Left ventricle myocardium inferior (tissue), 1 donor: ENCODE measurements around the gene PXYLP1. TPM values are rescaled to one million over a fixed set of nuclear protein-coding genes. Genes with fewer than 3 reads are reported as not detected.

ENCODE experiments used
- DNase-seq: peaks from one replicate; pipeline ENCODE4 v3.0.0-alpha.2; 2020
- H3K27ac ChIP-seq: fragments of 200-600 bp; replicated peaks from 2 replicates; pipeline ENCODE4 v1.8.0; 2021
- H3K27me3 ChIP-seq: fragments of 200-600 bp; 2 replicates; pipeline ENCODE4 v1.8.0; 2021; ENCODE audit warnings: low read depth
- H3K36me3 ChIP-seq: fragments of 200-600 bp; 2 replicates; pipeline ENCODE4 v1.8.0; 2021
- H3K4me1 ChIP-seq: fragments of 200-600 bp; 2 replicates; pipeline ENCODE4 v1.8.0; 2021
- H3K4me3 ChIP-seq: fragments of 200-600 bp; 2 replicates; pipeline ENCODE4 v1.8.0; 2021; ENCODE audit warnings: mild to moderate bottlenecking, moderate library complexity
- H3K9me3 ChIP-seq: fragments of 200-600 bp; replicated peaks from 2 replicates; pipeline ENCODE4 v1.8.0; 2021
- CTCF ChIP-seq: fragments of 200-600 bp; IDR thresholded peaks from 2 replicates; pipeline ENCODE4 v1.8.0; 2021; ENCODE audit warnings: antibody characterized with exemption, mild to moderate bottlenecking, borderline replicate concordance
- intact Hi-C: fragments of 100-400 bp; cut with micrococcal nuclease; formaldehyde crosslinking; loops from one replicate; pipeline ENCODE4 v1.11.0; 2022
- total RNA-seq: library from RNA; stranded (reverse); fragmentation: NEBNext Ultra II Directional; extraction: Animal tissue kit (Norgen Biotek cat#: 25700); gene quantifications from one replicate; pipeline ENCODE4 v1.2.1, GENCODE V29; 2021
- donor health status: DM: no; HTN: yes; CAD: no; lungs with severe emphysema.

Gene PXYLP1
- total RNA-seq, 1 donor from 2014 or later, result 25.6 TPM

GRCh38 chr3:141230293-141230692 is 1.3 kb upstream of the PXYLP1 start:
- Histone ChIP-seq H3K27ac (peak overlapping the region; percentile 96), H3K27me3 (no peaks in the 10 kb centered on the region), H3K9me3 (no peaks in the 10 kb centered on the region), H3K4me3 (no peak overlapping the region), H3K4me1 (peaks cover 39% of the 10 kb centered on the region), H3K36me3 (peaks cover 2% of the 10 kb centered on the region)
- TF ChIP-seq CTCF, result no peak
- DNase-seq, result no peak
- intact Hi-C loops, result no loop called here

DNA sequence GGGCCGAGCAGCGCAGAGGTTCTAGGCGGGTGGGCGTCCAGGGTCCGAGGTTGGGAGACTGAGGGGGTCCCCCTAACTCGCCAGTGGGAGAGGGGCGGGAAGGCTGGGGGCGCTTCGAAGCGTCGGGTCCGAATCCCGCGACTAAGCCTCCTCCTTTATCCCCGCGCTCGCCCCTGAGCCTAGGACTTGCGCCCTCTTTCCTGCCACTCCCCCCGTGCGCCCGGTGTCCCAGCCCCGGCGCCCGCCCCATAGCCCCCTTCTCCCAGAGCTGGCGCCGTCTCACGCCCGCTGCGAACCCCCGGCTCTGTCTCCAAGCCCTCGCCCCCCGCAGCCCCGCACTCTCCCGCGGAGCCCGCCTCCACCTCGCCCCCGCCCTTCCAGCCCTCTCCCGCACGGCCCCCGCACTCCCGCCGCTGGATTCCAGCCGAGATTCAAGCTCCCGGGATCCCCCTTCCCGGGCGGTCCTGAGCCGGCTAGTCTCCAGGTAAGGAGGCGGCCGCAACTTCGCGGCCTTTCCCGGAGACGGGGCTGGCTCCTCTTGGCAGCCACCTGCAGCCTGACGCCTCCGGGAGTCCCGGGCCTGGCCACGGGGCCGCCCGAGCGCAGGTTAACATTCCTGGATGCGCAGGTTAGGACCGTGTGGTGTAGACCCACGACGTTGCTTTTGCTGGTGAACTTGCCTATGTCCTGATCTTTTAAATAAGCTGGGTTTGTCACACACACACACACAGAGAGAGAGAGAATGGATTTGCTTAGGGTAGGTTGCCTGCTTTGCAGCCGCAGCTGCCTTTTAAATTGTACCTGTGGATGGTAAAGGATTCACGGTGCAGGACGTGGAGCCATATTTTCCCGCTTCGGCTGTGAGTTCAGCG is 563 bp downstream of the PXYLP1 start:
- H3K27ac ChIP-seq, result peak overlapping the region; percentile 96
- H3K4me3 ChIP-seq, result peak overlapping the region; percentile 96
- peaks cover 50% of the 10 kb centered on the region for H3K4me1 ChIP-seq
- intact Hi-C loops, result no loop called here
- no peaks in the 10 kb centered on the region for H3K9me3 ChIP-seq
- no peak for TF ChIP-seq CTCF
- peaks cover 6% of the 10 kb centered on the region for H3K36me3 ChIP-seq
- no peaks in the 10 kb centered on the region for H3K27me3 ChIP-seq
- peak; percentile 35 for DNase-seq

- DNase-seq, result no peak
- intact Hi-C loops, result no loop called here
- Histone ChIP-seq H3K9me3 (no peaks in the 10 kb centered on the region), H3K4me1 (peaks cover 63% of the 10 kb centered on the region), H3K36me3 (peaks cover 6% of the 10 kb centered on the region), H3K27me3 (no peaks in the 10 kb centered on the region), H3K4me3 (no peak overlapping the region), H3K27ac (no peak overlapping the region)
- TF ChIP-seq CTCF, result no peak
These were observed 2.0 kb downstream of the PXYLP1 start for GRCh38 chr3:141233457-141234161.

DNA sequence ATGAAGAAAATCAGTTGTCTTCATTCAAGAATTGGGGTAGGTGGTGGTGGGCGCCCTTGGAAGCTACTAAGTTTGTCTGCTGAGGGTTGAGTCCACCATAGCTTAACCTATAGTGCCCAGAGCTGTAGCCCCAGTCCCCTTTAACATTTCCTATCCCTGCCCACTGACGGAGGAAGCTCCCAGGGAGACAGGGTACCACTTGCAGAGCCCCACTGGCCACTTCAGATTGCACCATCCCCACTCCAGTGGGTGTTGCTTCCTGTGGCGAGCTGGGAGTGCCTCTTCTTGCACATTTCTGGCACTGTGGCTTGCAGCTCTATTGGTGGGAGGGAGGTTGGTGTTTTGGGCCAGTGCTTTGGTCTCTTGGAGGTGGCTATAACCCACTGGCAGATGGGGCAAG is 2.7 kb downstream of the PXYLP1 start:
- Histone ChIP-seq H3K36me3 (peaks cover 6% of the 10 kb centered on the region), H3K4me3 (no peak overlapping the region), H3K27me3 (no peaks in the 10 kb centered on the region), H3K27ac (peak overlapping the region; percentile 28), H3K4me1 (peaks cover 70% of the 10 kb centered on the region), H3K9me3 (no peaks in the 10 kb centered on the region)
- no peak for TF ChIP-seq CTCF
- intact Hi-C loops, result no loop called here
- no peak for DNase-seq

- intact Hi-C loops, result no loop called here
- Histone ChIP-seq H3K4me1 (peaks cover 81% of the 10 kb centered on the region), H3K36me3 (peaks cover 6% of the 10 kb centered on the region), H3K27ac (peak overlapping the region; percentile 49), H3K9me3 (no peaks in the 10 kb centered on the region), H3K4me3 (no peak overlapping the region), H3K27me3 (no peaks in the 10 kb centered on the region)
- DNase-seq, result no peak
- no peak for TF ChIP-seq CTCF
These were observed 4.1 kb downstream of the PXYLP1 start for GRCh38 chr3:141235661-141236171.
